Astrocyte of the spinal cord (primary cell): Measurements from ENCODE around the gene RABGAP1L.

Experiments used
- DNase-seq: peaks from one replicate; pipeline ENCODE4 v3.0.0; 2011; ENCODE audit warnings: low read depth, low spot score
- H3K4me3 ChIP-seq: 2 replicates; pipeline ENCODE4 v1.5.1; 2011; ENCODE audit warnings: low read depth, mild to moderate bottlenecking, low read length, moderate library complexity
- in situ Hi-C: cut with HindIII; loops from 2 replicates; pipeline ENCODE4 v1.10.0; 2017; ENCODE audit warnings: low sequenced_read_pairs
- TF ChIP-seq, protein P1 (sequence below): IDR thresholded peaks from 2 replicates; pipeline ENCODE4 v1.5.1; 2012; ENCODE audit warnings: low read depth, mild to moderate bottlenecking, low read length, inconsistent platforms

RABGAP1L gene

DNA sequence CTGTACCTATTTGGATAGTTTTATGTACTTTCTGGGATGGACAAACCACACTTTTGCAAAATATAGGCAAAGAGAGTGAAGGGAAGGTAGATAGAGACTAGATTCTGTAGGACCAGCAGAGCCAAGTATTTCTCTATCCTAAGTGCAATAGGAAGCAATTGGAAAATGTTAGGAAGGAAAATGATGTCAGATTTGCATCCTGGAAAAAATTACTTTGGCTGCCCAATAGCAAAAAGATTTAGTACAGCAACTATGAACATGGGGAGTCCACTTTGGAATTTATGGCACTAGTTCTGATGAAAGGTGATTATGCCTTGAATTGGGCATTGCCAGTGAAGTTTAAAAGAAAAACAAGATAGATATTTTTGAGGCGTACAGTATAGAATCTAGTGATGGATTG lies 789.7 kb downstream of the RABGAP1L start:
- TF ChIP-seq, protein P1, sequence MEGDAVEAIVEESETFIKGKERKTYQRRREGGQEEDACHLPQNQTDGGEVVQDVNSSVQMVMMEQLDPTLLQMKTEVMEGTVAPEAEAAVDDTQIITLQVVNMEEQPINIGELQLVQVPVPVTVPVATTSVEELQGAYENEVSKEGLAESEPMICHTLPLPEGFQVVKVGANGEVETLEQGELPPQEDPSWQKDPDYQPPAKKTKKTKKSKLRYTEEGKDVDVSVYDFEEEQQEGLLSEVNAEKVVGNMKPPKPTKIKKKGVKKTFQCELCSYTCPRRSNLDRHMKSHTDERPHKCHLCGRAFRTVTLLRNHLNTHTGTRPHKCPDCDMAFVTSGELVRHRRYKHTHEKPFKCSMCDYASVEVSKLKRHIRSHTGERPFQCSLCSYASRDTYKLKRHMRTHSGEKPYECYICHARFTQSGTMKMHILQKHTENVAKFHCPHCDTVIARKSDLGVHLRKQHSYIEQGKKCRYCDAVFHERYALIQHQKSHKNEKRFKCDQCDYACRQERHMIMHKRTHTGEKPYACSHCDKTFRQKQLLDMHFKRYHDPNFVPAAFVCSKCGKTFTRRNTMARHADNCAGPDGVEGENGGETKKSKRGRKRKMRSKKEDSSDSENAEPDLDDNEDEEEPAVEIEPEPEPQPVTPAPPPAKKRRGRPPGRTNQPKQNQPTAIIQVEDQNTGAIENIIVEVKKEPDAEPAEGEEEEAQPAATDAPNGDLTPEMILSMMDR, result no peak
- H3K4me3 ChIP-seq, result no peak overlapping the region
- in situ Hi-C loops, result no loop called here
- no peak for DNase-seq

DNA sequence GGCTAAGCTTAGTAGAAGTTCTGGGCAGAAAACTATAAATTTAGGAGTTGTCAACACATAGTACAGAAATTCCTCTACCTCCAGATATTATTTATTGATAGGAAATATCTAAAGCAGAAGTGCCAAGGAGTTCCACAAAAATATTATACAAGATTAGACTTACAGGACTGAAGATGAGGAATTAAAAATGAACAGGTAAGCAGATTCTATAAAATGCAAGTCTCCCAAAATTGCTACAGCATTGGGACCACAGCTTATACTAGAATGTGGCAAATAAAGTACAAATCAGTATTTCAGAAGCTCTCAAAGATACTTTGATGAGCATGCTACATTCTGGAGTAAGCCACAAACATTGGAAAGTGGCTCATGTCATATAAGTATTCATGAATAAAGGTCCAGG lies 790.3 kb downstream of the RABGAP1L start:
- in situ Hi-C loops, result no loop called here
- TF ChIP-seq, protein P1, result no peak
- H3K4me3 ChIP-seq, result no peak overlapping the region
- no peak for DNase-seq

DNA sequence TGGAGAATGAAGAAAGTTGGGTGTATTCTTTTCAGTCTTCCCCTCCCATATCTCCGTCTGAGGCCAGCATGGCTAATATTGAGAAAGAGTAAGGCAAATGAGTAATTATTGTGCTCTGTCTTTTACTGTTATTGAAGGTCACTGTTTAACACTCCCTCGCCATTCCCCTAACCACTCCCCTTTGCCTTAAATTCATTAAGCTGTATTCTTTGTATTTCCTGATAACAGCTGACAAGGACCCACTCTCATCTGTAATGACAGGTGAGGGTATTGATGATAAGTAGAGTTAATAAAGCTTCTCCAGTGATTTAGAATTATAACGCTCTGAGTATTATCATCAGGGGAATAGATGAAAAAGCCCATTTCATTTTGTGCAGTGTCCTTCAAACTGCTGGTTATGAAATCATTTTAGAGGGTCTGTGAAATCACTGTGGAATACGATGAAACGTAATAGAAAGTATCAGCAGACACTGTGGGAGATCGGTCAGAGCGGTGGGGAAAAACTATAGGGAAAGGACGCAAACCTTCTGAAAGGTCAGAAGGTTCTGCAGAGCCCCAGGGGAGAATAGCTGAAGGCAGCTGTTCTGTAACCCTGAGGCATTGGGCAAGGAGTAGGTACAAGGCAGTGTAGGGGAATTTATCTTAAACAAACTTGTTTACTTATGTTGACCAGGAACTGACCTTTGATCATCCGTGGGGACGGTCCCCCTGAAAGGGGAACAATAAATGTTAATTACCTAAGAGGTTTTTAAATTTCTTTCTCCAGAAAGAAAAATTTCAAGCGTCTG lies 794.2 kb downstream of the RABGAP1L start:
- in situ Hi-C loops, result no loop called here
- TF ChIP-seq, protein P1, result no peak
- no peak for DNase-seq

DNA sequence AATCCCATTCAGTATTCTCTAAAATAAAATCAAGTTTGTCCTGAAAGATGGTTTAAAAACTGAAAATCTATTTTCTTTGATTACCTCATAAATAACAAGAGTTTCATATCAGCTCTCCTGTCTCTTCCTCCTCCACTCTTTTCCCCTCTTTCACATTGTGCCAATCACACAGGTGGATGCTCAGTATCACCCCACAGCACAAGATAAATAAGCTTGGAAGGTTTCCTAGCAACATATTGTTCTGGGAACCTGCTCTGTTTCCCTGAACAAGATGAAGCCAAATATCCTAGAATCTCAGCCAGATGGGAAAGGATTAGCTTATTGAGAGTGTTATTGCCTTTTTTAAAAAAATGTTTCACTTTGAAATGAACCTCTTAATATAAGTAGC lies 794.7 kb downstream of the RABGAP1L start:
- in situ Hi-C loops, result no loop called here
- no peak for DNase-seq
- no peak overlapping the region for H3K4me3 ChIP-seq
- TF ChIP-seq, protein P1, result no peak

More for the DNA sequence above, 794.2 kb downstream of the RABGAP1L start:
- no peak overlapping the region for H3K4me3 ChIP-seq

DNA sequence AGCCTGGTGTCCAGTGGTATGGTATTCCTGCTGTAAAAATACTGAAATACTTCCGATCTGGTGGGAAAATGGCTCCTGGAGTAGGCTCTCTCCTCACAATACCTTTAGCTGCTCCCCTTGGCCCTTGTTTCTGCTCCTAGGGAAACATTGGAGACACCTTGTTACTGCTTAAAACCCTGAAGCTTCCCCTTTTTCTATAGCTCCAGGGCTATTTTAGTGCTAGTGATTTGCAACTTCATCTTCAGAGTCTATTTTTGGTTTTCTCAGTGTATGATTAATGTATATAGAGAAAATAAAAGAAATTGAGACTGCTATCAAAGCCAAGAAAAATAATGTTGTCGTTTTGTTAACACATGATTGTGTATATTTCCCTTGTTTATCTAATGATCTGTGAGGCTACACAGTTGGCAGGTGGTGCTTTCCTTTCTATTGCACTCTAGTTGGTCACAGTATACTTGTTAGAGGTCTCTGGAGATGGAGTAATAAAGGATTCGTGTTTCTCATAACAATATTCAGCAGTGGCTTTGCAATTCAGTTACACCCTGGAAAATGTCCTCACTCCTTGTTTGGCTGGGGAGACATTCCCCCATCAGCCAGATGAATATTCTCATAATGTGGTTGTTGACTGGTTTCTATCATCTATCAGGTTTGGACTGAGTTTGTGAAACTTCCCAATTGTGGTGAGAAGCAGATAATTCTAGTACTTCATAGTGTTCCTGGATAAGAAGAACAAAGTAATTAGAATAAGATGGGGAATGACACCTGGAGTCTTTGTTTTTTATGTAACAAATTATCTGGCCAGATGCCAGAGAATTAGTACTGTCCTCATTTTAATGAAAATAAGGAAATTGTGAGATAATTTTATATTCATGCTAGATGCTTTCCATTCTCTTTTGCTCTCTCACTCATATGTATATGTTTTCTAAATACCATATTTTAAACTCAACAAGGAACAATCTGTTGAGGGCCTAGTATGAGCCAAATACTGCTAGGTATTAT lies 795.6 kb downstream of the RABGAP1L start:
- in situ Hi-C loops, result no loop called here
- DNase-seq, result no peak
- TF ChIP-seq, protein P1, result no peak
- H3K4me3 ChIP-seq, result no peak overlapping the region

DNA sequence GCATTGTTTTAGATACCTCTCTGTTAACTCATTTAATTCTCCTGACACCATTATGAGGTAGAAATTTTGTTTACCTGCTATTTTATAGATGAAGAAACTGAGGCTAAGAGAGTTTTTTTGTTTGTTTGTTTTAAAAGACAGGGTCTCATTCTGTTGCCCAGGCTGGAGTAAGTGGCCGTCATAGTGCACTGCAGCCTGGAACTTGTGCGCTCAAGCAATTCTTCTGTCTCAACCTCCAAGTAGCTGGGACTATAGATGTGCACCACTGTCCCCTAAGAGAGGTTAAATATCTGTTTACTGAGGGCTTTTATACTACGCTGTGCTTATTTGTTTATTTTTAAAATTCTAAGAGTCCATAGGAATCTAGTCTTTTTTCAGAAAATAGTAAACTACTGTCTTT lies 796.8 kb downstream of the RABGAP1L start:
- in situ Hi-C loops, result no loop called here
- no peak for DNase-seq
- TF ChIP-seq, protein P1, result no peak
- no peak overlapping the region for H3K4me3 ChIP-seq
